ENCODE measurements around the gene PPFIA3. TPM values are rescaled to one million over a fixed set of nuclear protein-coding genes. Genes with fewer than 3 reads are reported as not detected.
A peak's percentile ranks its signal among the peaks of the same experiment; 100 is the strongest.

PPFIA3 gene
- 5.7 and 5.8 TPM in 2 replicates for polyA plus RNA-seq (2012; rRNA removed)
- 2.8 and 4.6 TPM in 2 replicates for polyA plus RNA-seq (2012; cell fraction: cytosol; rRNA removed)
- polyA plus RNA-seq (2012; cell fraction: nucleus; rRNA removed): 12.2 and 12.6 TPM in 2 replicates

GRCh38 chr19:49119411-49120324, at the start of gene PPFIA3:
Gene PPFIA3 (plus strand): TSS chr19:49119544. CDS start chr19:49127874, 8,330 bp downstream.
- H3K9me3 ChIP-seq: no peaks in the 10 kb centered on the region
- no peaks in the 10 kb centered on the region for H3K9me2 ChIP-seq
- H3K79me2 ChIP-seq (ENCODE audit: insufficient read depth): no peaks in the 10 kb centered on the region
- H3K9ac ChIP-seq: peak within 1 kb of the TSS; percentile 72; the same call in 1 of the 2 replicates
- 3% methylated on average over 12 of the region's 90 CpGs for WGBS (ENCODE audit: low lambda C conversion rate)
- H2AFZ ChIP-seq (ENCODE audit: low read depth): peak within 1 kb of the TSS; percentile 88; the same call in 1 of the 2 replicates
- peaks cover 12% of the 10 kb centered on the region for H3F3A ChIP-seq (replicated peaks; ENCODE audit: insufficient read depth)
- H3K27me3 ChIP-seq (ENCODE audit: insufficient read depth): no peaks in the 10 kb centered on the region
- H3K4me3 ChIP-seq (ENCODE audit: low read depth in 2 of 2, low read length in 1 of 2): peak within 1 kb of the TSS; percentile 61 to 69
- no peaks in the 10 kb centered on the region for H4K20me1 ChIP-seq (ENCODE audit: insufficient read depth)
- H3K36me3 ChIP-seq (replicated peaks in 1 of 2; ENCODE audit: control insufficient read depth in 1 of 2, insufficient read depth in 2 of 2, low read length in 1 of 2): no peaks in the 10 kb centered on the region
- DNase-seq: peak; percentile 72
- peak within 1 kb of the TSS; percentile 98 for H3K4me2 ChIP-seq
- ChIA-PET POLR2A (interaction anchor here (0.7 to 0.8 kb wide), 2 partner anchors 11 to 23 kb away, joined by 3 read pairs; no protein-coding TSS in a partner anchor), CTCF (interaction anchor here (1.5 to 3.3 kb wide), 5 partner anchors 14 to 105 kb away, joined by 5 to 22 read pairs (median 13); no protein-coding TSS in a partner anchor)
- H3K27ac ChIP-seq (ENCODE audit: low read depth in 2 of 2, low read length in 1 of 2): peak within 1 kb of the TSS; percentile 82 to 93
- H3K4me1 ChIP-seq (ENCODE audit: control insufficient read depth in 1 of 2, insufficient read depth in 2 of 2, low read depth in 1 of 2, low read length in 1 of 2): peaks cover 5 to 19% of the 10 kb centered on the region in 2 experiments; a peak in 1 of 4 replicates
- no peak for TF ChIP-seq FOXM1 (IDR thresholded peaks at IDR 0.05; ENCODE audit: low read depth)
- TF ChIP-seq RFX5 (IDR thresholded peaks at IDR 0.05; ENCODE audit: low read length): no peak
- TF ChIP-seq USF1 (IDR thresholded peaks at IDR 0.05; ENCODE audit: borderline replicate concordance, low read depth): no peak
- no peak for TF ChIP-seq EP300 (IDR thresholded peaks at IDR 0.05; ENCODE audit: borderline replicate concordance in 1 of 2, low read depth in 1 of 2, low read length in 1 of 2)
- no peak for TF ChIP-seq IRF3 (IDR thresholded peaks at IDR 0.05; ENCODE audit: low read depth, low read length)
- TF ChIP-seq PBX3 (IDR thresholded peaks at IDR 0.05): no peak
- peak; percentile 82; the same call in 1 of the 2 replicates for TF ChIP-seq SIN3A (IDR thresholded peaks at IDR 0.05; ENCODE audit: borderline replicate concordance, low read depth, low read length)
- TF ChIP-seq POLR2AphosphoS5 (IDR thresholded peaks at IDR 0.05; ENCODE audit: low read depth, low read length): no peak
- TF ChIP-seq CTCF (IDR thresholded peaks at IDR 0.05): peak; percentile 9; the same call in 1 of the 2 replicates
- peak; percentile 99 for TF ChIP-seq REST (IDR thresholded peaks at IDR 0.05; ENCODE audit: low read depth, low read length)
- no peak for TF ChIP-seq MEF2A (IDR thresholded peaks at IDR 0.05; ENCODE audit: borderline replicate concordance, low read depth)
- no peak for TF ChIP-seq TAF1 (IDR thresholded peaks at IDR 0.05; ENCODE audit: borderline replicate concordance, low read depth, low read length)
- TF ChIP-seq USF2 (IDR thresholded peaks at IDR 0.05; ENCODE audit: borderline replicate concordance, low read depth, low read length): no peak
- no peak for TF ChIP-seq GABPA (IDR thresholded peaks at IDR 0.05; ENCODE audit: low read depth)
- no peak for TF ChIP-seq JUND (IDR thresholded peaks at IDR 0.05)
- TF ChIP-seq SMC3 (IDR thresholded peaks at IDR 0.05; ENCODE audit: low read depth, low read length): no peak
- no peak for TF ChIP-seq CHD2 (IDR thresholded peaks at IDR 0.05; ENCODE audit: low read length, partially characterized antibody)
- TF ChIP-seq NRF1 (IDR thresholded peaks at IDR 0.05; ENCODE audit: low read depth, low read length): no peak
- no peak for TF ChIP-seq FOXJ3 (CRISPR knock-in tag; IDR thresholded peaks at IDR 0.05)
- no peak for TF ChIP-seq TCF12 (IDR thresholded peaks at IDR 0.05)
- TF ChIP-seq RXRA (IDR thresholded peaks at IDR 0.05; ENCODE audit: borderline replicate concordance, low read depth): no peak
- no peak for TF ChIP-seq GATA2 (CRISPR knock-in tag; IDR thresholded peaks at IDR 0.05)
